ENCODE results near the gene TBC1D5. TPM values are rescaled to one million over a fixed set of nuclear protein-coding genes. Genes with fewer than 3 reads are reported as not detected.

Gene TBC1D5
- total and polyA plus RNA-seq, 2 donors (not counting 1 experiment from before 2014, with no cell fraction given) = 22.6 to 111 TPM

DNA sequence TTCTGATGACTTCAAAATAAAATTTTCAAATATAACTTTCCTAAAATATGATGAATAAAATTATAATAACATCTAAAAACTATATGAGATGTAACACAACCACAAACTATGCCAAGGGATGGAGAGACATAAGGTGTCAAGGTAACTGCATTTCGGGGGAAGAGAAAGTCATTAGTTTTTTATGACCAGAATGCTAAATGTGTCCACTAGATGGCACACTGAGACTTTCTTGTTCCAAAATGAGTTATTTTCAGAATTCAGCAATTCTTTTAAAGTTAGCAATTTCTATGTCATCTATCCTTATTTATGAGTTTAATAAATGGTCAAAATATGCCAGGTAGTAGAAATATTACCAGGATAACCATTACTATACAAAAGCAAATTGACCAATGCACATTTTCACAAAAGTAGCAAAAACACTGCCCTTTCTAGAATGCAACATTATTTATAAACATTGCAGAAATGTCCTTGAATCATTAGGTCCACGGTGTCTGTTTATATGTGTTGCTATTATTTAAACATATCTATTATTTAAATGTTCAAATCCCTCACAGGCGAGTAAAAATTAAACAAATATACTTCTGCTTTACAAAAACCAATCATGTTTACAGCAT lies 483.5 kb downstream of the TBC1D5 start:
- Histone ChIP-seq H3K79me2 (ENCODE audit: control insufficient read depth, insufficient read depth, low read length) (no peaks in the 10 kb centered on the region), H3K36me3 (replicated peaks in 1 of 2; ENCODE audit: control extremely low read depth in 1 of 2, control insufficient read depth in 1 of 2, extremely low read depth in 1 of 2, insufficient read depth in 2 of 2, low read length in 1 of 2) (peaks cover 0 to 2% of the 10 kb centered on the region in 2 experiments), H3K9ac (ENCODE audit: low read length) (no peak overlapping the region), H3K9me3 (ENCODE audit: control extremely low read depth in 1 of 3, control insufficient read depth in 2 of 3, insufficient read depth in 1 of 3, low read length in 2 of 3) (no peaks in the 10 kb centered on the region), H4K20me1 (ENCODE audit: control insufficient read depth, insufficient read depth, low read length, poor library complexity, severe bottlenecking) (no peaks in the 10 kb centered on the region), H3K4me2 (replicated peaks; ENCODE audit: low read depth, low read length, poor library complexity, severe bottlenecking) (no peak overlapping the region), H3K27me3 (replicated peaks in 1 of 4; ENCODE audit: control extremely low read depth in 1 of 4, control insufficient read depth in 3 of 4, insufficient read depth in 4 of 4, low read length in 3 of 4) (no peaks in the 10 kb centered on the region), H3K27ac (ENCODE audit: low read length in 2 of 2) (no peak overlapping the region), H2AFZ (ENCODE audit: insufficient read depth, low read depth, low read length, poor library complexity, severe bottlenecking) (no peak overlapping the region), H3K4me1 (ENCODE audit: control insufficient read depth in 2 of 2, insufficient read depth in 2 of 2, low read length in 2 of 2) (no peaks in the 10 kb centered on the region), H3K4me3 (ENCODE audit: control extremely low read depth in 1 of 5, extremely low read depth in 1 of 5, insufficient read depth in 1 of 5, low read depth in 2 of 5, low read length in 4 of 5) (no peak overlapping the region)
- Mint-ChIP-seq H3K4me1 (peaks cover 1% of the 10 kb centered on the region), H3K27ac (no peak overlapping the region), H3K27me3 (no peaks in the 10 kb centered on the region), H3K4me3 (no peak overlapping the region), H3K9me3 (ENCODE audit: insufficient read depth) (no peaks in the 10 kb centered on the region)
- POLR2A ChIA-PET = interaction anchor here (1.1 kb wide), 1 partner anchor 10 kb away, joined by 3 read pairs; no protein-coding TSS in a partner anchor
- WGBS (ENCODE audit: insufficient coverage) = 20% methylated on average over 1 of the region's 3 CpGs
- CTCF ChIA-PET = interaction anchor here (1.0 to 2.7 kb wide), 8 partner anchors 10 to 583 kb away, joined by 3 to 21 read pairs (median 9); no protein-coding TSS in a partner anchor
- TF ChIP-seq, protein P1, sequence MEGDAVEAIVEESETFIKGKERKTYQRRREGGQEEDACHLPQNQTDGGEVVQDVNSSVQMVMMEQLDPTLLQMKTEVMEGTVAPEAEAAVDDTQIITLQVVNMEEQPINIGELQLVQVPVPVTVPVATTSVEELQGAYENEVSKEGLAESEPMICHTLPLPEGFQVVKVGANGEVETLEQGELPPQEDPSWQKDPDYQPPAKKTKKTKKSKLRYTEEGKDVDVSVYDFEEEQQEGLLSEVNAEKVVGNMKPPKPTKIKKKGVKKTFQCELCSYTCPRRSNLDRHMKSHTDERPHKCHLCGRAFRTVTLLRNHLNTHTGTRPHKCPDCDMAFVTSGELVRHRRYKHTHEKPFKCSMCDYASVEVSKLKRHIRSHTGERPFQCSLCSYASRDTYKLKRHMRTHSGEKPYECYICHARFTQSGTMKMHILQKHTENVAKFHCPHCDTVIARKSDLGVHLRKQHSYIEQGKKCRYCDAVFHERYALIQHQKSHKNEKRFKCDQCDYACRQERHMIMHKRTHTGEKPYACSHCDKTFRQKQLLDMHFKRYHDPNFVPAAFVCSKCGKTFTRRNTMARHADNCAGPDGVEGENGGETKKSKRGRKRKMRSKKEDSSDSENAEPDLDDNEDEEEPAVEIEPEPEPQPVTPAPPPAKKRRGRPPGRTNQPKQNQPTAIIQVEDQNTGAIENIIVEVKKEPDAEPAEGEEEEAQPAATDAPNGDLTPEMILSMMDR (IDR thresholded peaks at IDR 0.05) = peak; percentile 96
- no peak for TF ChIP-seq EZH2 (IDR thresholded peaks at IDR 0.05; ENCODE audit: borderline replicate concordance, insufficient read depth, low read depth, low read length, poor library complexity, severe bottlenecking)
- intact Hi-C loops (cut with micrococcal nuclease) = loop anchor here (1.0 to 5.0 kb wide), 2 partner anchors 154 to 1128 kb away; no protein-coding TSS in a partner anchor
- DNase-seq (peak; percentile 61), ATAC-seq (ENCODE audit: low read depth) (no peak)

DNA sequence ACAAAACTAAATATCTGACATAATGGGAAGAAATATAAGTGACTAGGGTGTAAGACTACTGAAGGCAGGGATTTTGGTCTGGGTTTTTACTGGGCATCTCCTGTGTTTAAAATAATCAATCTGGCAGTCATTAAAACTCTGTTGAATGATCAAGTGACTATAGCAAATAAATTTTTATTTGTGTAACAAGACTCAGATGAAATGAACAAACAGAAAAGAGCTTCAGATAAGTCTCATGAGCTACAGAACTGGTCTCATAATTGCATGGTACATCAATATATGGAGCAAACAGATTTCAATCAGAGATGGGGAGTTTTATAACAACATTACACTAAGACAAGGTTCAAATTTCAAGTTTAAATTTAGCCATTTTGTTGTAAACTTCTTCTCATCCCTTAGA lies 485.2 kb downstream of the TBC1D5 start:
- ATAC-seq (ENCODE audit: low read depth) (no peak), DNase-seq (no peak)
- Mint-ChIP-seq H3K9me3 (ENCODE audit: insufficient read depth) (no peaks in the 10 kb centered on the region), H3K27ac (no peak overlapping the region), H3K4me1 (peaks cover 1% of the 10 kb centered on the region), H3K4me3 (no peak overlapping the region), H3K27me3 (no peaks in the 10 kb centered on the region)
- Histone ChIP-seq H3K4me3 (ENCODE audit: control extremely low read depth in 1 of 5, extremely low read depth in 1 of 5, insufficient read depth in 1 of 5, low read depth in 2 of 5, low read length in 4 of 5) (no peak overlapping the region), H4K20me1 (ENCODE audit: control insufficient read depth, insufficient read depth, low read length, poor library complexity, severe bottlenecking) (no peaks in the 10 kb centered on the region), H3K4me1 (ENCODE audit: control insufficient read depth in 2 of 2, insufficient read depth in 2 of 2, low read length in 2 of 2) (no peaks in the 10 kb centered on the region), H3K79me2 (ENCODE audit: control insufficient read depth, insufficient read depth, low read length) (no peaks in the 10 kb centered on the region), H3K27me3 (replicated peaks in 1 of 4; ENCODE audit: control extremely low read depth in 1 of 4, control insufficient read depth in 3 of 4, insufficient read depth in 4 of 4, low read length in 3 of 4) (no peaks in the 10 kb centered on the region), H3K4me2 (replicated peaks; ENCODE audit: low read depth, low read length, poor library complexity, severe bottlenecking) (no peak overlapping the region), H3K27ac (ENCODE audit: low read length in 2 of 2) (no peak overlapping the region), H3K9me3 (ENCODE audit: control extremely low read depth in 1 of 3, control insufficient read depth in 2 of 3, insufficient read depth in 1 of 3, low read length in 2 of 3) (no peaks in the 10 kb centered on the region), H3K9ac (ENCODE audit: low read length) (no peak overlapping the region), H3K36me3 (replicated peaks in 1 of 2; ENCODE audit: control extremely low read depth in 1 of 2, control insufficient read depth in 1 of 2, extremely low read depth in 1 of 2, insufficient read depth in 2 of 2, low read length in 1 of 2) (peaks cover 0 to 2% of the 10 kb centered on the region in 2 experiments), H2AFZ (ENCODE audit: insufficient read depth, low read depth, low read length, poor library complexity, severe bottlenecking) (no peak overlapping the region)
- TF ChIP-seq EZH2 (IDR thresholded peaks at IDR 0.05; ENCODE audit: borderline replicate concordance, insufficient read depth, low read depth, low read length, poor library complexity, severe bottlenecking) = no peak
- TF ChIP-seq, protein P1 (IDR thresholded peaks at IDR 0.05) = no peak
- intact Hi-C loops (cut with micrococcal nuclease) = loop anchor here (5.0 kb wide), 1 partner anchor 1130 kb away; no protein-coding TSS in a partner anchor
- ChIA-PET CTCF (interaction anchor here (0.7 to 2.7 kb wide), 5 partner anchors 8 to 584 kb away, joined by 3 to 14 read pairs (median 5); no protein-coding TSS in a partner anchor), POLR2A (no interaction called here)

Data from B cell (primary cell).